Osteocyte (in vitro differentiated cells): ENCODE data around the gene EIF2D. TPM values are rescaled to one million over a fixed set of nuclear protein-coding genes. Genes with fewer than 3 reads are reported as not detected.
A peak's percentile ranks its signal among the peaks of the same experiment; 100 is the strongest.

Experiments used
- DNase-seq: peaks from one replicate; pipeline ENCODE4 v3.0.0; 2021; ENCODE audit warnings: mixed read lengths; ENCODE audit not compliant: unreplicated experiment; ENCODE audit errors: extremely low spot score
- H3K27ac Mint-ChIP-seq: one replicate; pipeline ENCODE4 v1.8.0; 2021; ENCODE audit warnings: mild to moderate bottlenecking, mixed read lengths; ENCODE audit not compliant: unreplicated experiment
- H3K27me3 Mint-ChIP-seq: one replicate; pipeline ENCODE4 v1.8.0; 2021; ENCODE audit warnings: mixed read lengths; ENCODE audit not compliant: unreplicated experiment
- H3K36me3 Mint-ChIP-seq: one replicate; pipeline ENCODE4 v1.8.0; 2021; ENCODE audit warnings: mixed read lengths; ENCODE audit not compliant: unreplicated experiment
- H3K4me1 Mint-ChIP-seq: one replicate; pipeline ENCODE4 v1.8.0; 2021; ENCODE audit warnings: mixed read lengths; ENCODE audit not compliant: unreplicated experiment
- H3K4me3 Mint-ChIP-seq: one replicate; pipeline ENCODE4 v1.8.0; 2021; ENCODE audit warnings: mild to moderate bottlenecking, moderate library complexity, mixed read lengths; ENCODE audit not compliant: unreplicated experiment
- H3K9me3 Mint-ChIP-seq: one replicate; pipeline ENCODE4 v1.8.0; 2021; ENCODE audit warnings: mixed read lengths; ENCODE audit not compliant: unreplicated experiment
- CTCF ChIP-seq: fragments of 200-600 bp; sonication (generic); IDR thresholded peaks from 2 replicates; pipeline ENCODE4 v1.5.0; 2021; ENCODE audit warnings: antibody characterized with exemption, mild to moderate bottlenecking, moderate library complexity
- total RNA-seq: library from RNA; stranded (reverse); gene quantifications from 2 replicates; pipeline ENCODE4 v1.2.1, GENCODE V29; 2021

Gene EIF2D
- total RNA-seq, 1 donor from 2014 or later, result 56.8 TPM

- Mint-ChIP-seq H3K4me1 (peaks cover 6% of the 10 kb centered on the region), H3K36me3 (no peaks in the 10 kb centered on the region), H3K4me3 (no peak overlapping the region), H3K27ac (no peak overlapping the region), H3K9me3 (no peaks in the 10 kb centered on the region), H3K27me3 (peaks cover 26% of the 10 kb centered on the region)
- DNase-seq, result no peak
- no peak for TF ChIP-seq CTCF
Measured at GRCh38 chr1:206558794-206559671, 53.2 kb downstream of the EIF2D start.

- peak overlapping the region; percentile 69 for H3K4me3 Mint-ChIP-seq
- peaks cover 26% of the 10 kb centered on the region for H3K27me3 Mint-ChIP-seq
- DNase-seq, result no peak
- peaks cover 6% of the 10 kb centered on the region for H3K4me1 Mint-ChIP-seq
- no peak overlapping the region for H3K27ac Mint-ChIP-seq
- no peak for TF ChIP-seq CTCF
- no peaks in the 10 kb centered on the region for H3K9me3 Mint-ChIP-seq
- no peaks in the 10 kb centered on the region for H3K36me3 Mint-ChIP-seq
Measured at GRCh38 chr1:206557636-206558473, 54.4 kb downstream of the EIF2D start.

- no peaks in the 10 kb centered on the region for H3K36me3 Mint-ChIP-seq
- peak; percentile 87 for DNase-seq
- H3K9me3 Mint-ChIP-seq, result no peaks in the 10 kb centered on the region
- peak overlapping the region; percentile 69 for H3K4me3 Mint-ChIP-seq
- no peak overlapping the region for H3K27ac Mint-ChIP-seq
- peaks cover 6% of the 10 kb centered on the region for H3K4me1 Mint-ChIP-seq
- TF ChIP-seq CTCF, result no peak
- peaks cover 32% of the 10 kb centered on the region for H3K27me3 Mint-ChIP-seq
Measured at GRCh38 chr1:206556750-206557635, 55.3 kb downstream of the EIF2D start.

GRCh38 chr1:206556047-206556749 lies 56.1 kb downstream of the EIF2D start:
- Mint-ChIP-seq H3K4me1 (peaks cover 6% of the 10 kb centered on the region), H3K36me3 (no peaks in the 10 kb centered on the region), H3K27me3 (peaks cover 39% of the 10 kb centered on the region), H3K9me3 (no peaks in the 10 kb centered on the region), H3K4me3 (peak overlapping the region; percentile 59), H3K27ac (no peak overlapping the region)
- no peak for TF ChIP-seq CTCF
- no peak for DNase-seq
